K562 (cell line): ENCODE data around the gene CCDC33. TPM values are rescaled to one million over a fixed set of nuclear protein-coding genes. Genes with fewer than 3 reads are reported as not detected.
A peak's percentile ranks its signal among the peaks of the same experiment; 100 is the strongest.

Experiments used
- ATAC-seq: fragments of 200-7000 bp; cut with Tn5 transposase; 3 replicates; pipeline ENCODE4 v1.9.1; 2020; ENCODE audit warnings: moderate library complexity
- BruUV-seq: library from RNA; stranded (reverse); fragments of 400-500 nt; replicated peaks from 2 replicates; lab custom pipeline; 2021; lab: Mats Ljungman, UMichigan
- CTCF ChIA-PET: fragments of 300-600 bp; formaldehyde crosslinking; extraction: SDS; loops from one replicate; lab custom pipeline; 2021; ENCODE audit warnings: low intra/inter-chr PET ratio; lab: Yijun Ruan, JAX
- POLR2A ChIA-PET: fragments of 300-600, 350-650 bp; sonication (Branson Sonifier 250); formaldehyde crosslinking; extraction: SDS; loops from one replicate; lab custom pipeline; 2021; ENCODE audit warnings: antibody characterized with exemption, inconsistent platforms; lab: Yijun Ruan, JAX
- DNase-seq, 4 experiments: peaks; one replicate each; pipeline versions ENCODE4 v3.0.0 to v3.0.0-alpha.2; 2011 to 2018; ENCODE audit warnings: low spot score in 3 of 4, mixed read lengths in 3 of 4; ENCODE audit errors: extremely low read depth in 1 of 4
- FAIRE-seq: peaks from 2 replicates; lab custom pipeline; 2011; peaks lifted over from hg19 to GRCh38; lab: Jason Lieb, UNC
- H2AFZ ChIP-seq: 2 replicates; pipeline ENCODE4 v1.6.0; 2011; ENCODE audit warnings: low read depth, low read length, control low read depth, inconsistent platforms
- H3K27ac ChIP-seq: fragments of 200-600 bp; 3 replicates; pipeline ENCODE4 v1.8.0; 2011; ENCODE audit warnings: low read depth, mild to moderate bottlenecking, control low read depth, inconsistent platforms, low read length, moderate library complexity, mixed read lengths; ENCODE audit errors: extremely low read depth
- H3K27me3 ChIP-seq, 2 experiments: fragments of 300-600 bp in 1 of 2; 2 replicates in 1 of 2; 3 replicates in 1 of 2; pipeline versions ENCODE4 v1.6.0 to v1.8.0; 2011; ENCODE audit warnings: inconsistent platforms in 2 of 2, low read length in 2 of 2, mild to moderate bottlenecking in 1 of 2, mixed read lengths in 1 of 2, moderate library complexity in 1 of 2; ENCODE audit not compliant: control insufficient read depth in 2 of 2, insufficient read depth in 2 of 2
- H3K36me3 ChIP-seq: fragments of 300-600 bp; 3 replicates; pipeline ENCODE4 v1.8.0; 2011; ENCODE audit warnings: mild to moderate bottlenecking, low read length, inconsistent platforms; ENCODE audit not compliant: control insufficient read depth, insufficient read depth
- H3K4me1 ChIP-seq, 2 experiments: fragments of 200-600 bp in 1 of 2; replicated peaks in 1 of 2; 2 replicates in 1 of 2; 3 replicates in 1 of 2; pipeline versions ENCODE4 v1.5.1 to v1.8.0; 2011; ENCODE audit warnings: inconsistent platforms in 2 of 2, low read length in 2 of 2, mild to moderate bottlenecking in 1 of 2, mixed read lengths in 1 of 2, moderate library complexity in 1 of 2; ENCODE audit not compliant: control insufficient read depth in 2 of 2, insufficient read depth in 2 of 2
- H3K4me2 ChIP-seq: 2 replicates; pipeline ENCODE4 v1.6.1; 2011; ENCODE audit warnings: low read length, control low read depth, inconsistent platforms, mixed read lengths; ENCODE audit not compliant: insufficient read depth
- H3K4me3 ChIP-seq: fragments of 200-600 bp; sonication (generic), shearing (Covaris generic); 2 replicates; pipeline ENCODE4 v1.5.1; 2016; ENCODE audit warnings: control low read depth, inconsistent platforms
- H3K79me2 ChIP-seq: fragments of 200-600 bp; 3 replicates; pipeline ENCODE4 v1.8.0; 2011; ENCODE audit warnings: low read length, inconsistent platforms; ENCODE audit not compliant: control insufficient read depth, insufficient read depth
- H3K9ac ChIP-seq, 2 experiments: 2 replicates each; pipeline versions ENCODE4 v1.6.0 to v1.6.1; 2011; ENCODE audit warnings: low read depth in 2 of 2, low read length in 2 of 2, control low read depth in 1 of 2, inconsistent platforms in 1 of 2, mild to moderate bottlenecking in 1 of 2, mixed read lengths in 1 of 2; ENCODE audit not compliant: insufficient read depth in 1 of 2
- H3K9me1 ChIP-seq: one replicate; pipeline ENCODE4 v1.6.0; 2011; ENCODE audit warnings: inconsistent platforms, mild to moderate bottlenecking, low read length, moderate library complexity; ENCODE audit not compliant: control insufficient read depth, insufficient read depth
- H3K9me3 ChIP-seq: replicated peaks from 2 replicates; pipeline ENCODE4 v1.5.1; 2011; ENCODE audit warnings: low read depth, low read length, inconsistent platforms; ENCODE audit not compliant: control insufficient read depth, insufficient read depth
- H4K20me1 ChIP-seq: replicated peaks from 2 replicates; pipeline ENCODE4 v1.6.1; 2011; ENCODE audit warnings: low read length, inconsistent platforms, mixed read lengths; ENCODE audit not compliant: control insufficient read depth, insufficient read depth
- ATF6 ChIP-seq: sonication (generic); formaldehyde crosslinking; IDR thresholded peaks from 2 replicates; pipeline ENCODE4 v1.4.0; 2020; ENCODE audit warnings: mild to moderate bottlenecking, missing genetic modification reagents
- CHCHD3 ChIP-seq: fragments of 250-450 bp; sonication (Bioruptor Pico); IDR thresholded peaks from 2 replicates; pipeline ENCODE4 v2.1.2; 2022; ENCODE audit warnings: mild to moderate bottlenecking
- FOXA3 ChIP-seq, 2 experiments: fragments of 450-650 bp in 1 of 2; sonication (generic) in 1 of 2; formaldehyde crosslinking; IDR thresholded peaks in 1 of 2; conservative IDR thresholded peaks in 1 of 2; 2 replicates each; pipeline versions ENCODE4 v1.4.0 to v1.8.0; 2020 to 2022; ENCODE audit warnings: mild to moderate bottlenecking in 2 of 2, missing genetic modification reagents in 1 of 2
- HES1 ChIP-seq: fragments of 450-650 bp; IDR thresholded peaks from 2 replicates; pipeline ENCODE4 v1.6.1; 2016; ENCODE audit warnings: low read depth, mild to moderate bottlenecking, moderate library complexity
- MTA3 ChIP-seq: fragments of 450-650 bp; formaldehyde crosslinking; IDR thresholded peaks from 2 replicates; pipeline ENCODE4 v1.6.1; 2017; ENCODE audit warnings: mild to moderate bottlenecking, borderline replicate concordance
- NR3C1 ChIP-seq: sonication (generic); formaldehyde crosslinking; IDR thresholded peaks from 2 replicates; pipeline ENCODE4 v1.8.1; 2022; ENCODE audit warnings: missing genetic modification reagents
- PREB ChIP-seq: sonication (generic); formaldehyde crosslinking; IDR thresholded peaks from 2 replicates; pipeline ENCODE4 v1.8.1; 2023; ENCODE audit warnings: mild to moderate bottlenecking, missing genetic modification reagents
- PRMT5 ChIP-seq: sonication (generic); formaldehyde crosslinking; IDR thresholded peaks from 2 replicates; pipeline ENCODE4 v1.5.0; 2020; ENCODE audit warnings: missing genetic modification reagents
- SNRNP70 ChIP-seq: fragments of 200-400 bp; formaldehyde crosslinking; optimal IDR thresholded peaks from 2 replicates; pipeline ENCODE3; 2017; ENCODE audit warnings: low read depth, low read length
- TBL1XR1 ChIP-seq, 2 experiments: IDR thresholded peaks; 2 replicates each; pipeline ENCODE4 v1.6.1; 2012; ENCODE audit warnings: improper control_type of control experiment in 2 of 2, low read length in 2 of 2, mild to moderate bottlenecking in 1 of 2
- ZKSCAN1 ChIP-seq: fragments of 150-350 bp; IDR thresholded peaks from 2 replicates; pipeline ENCODE4 v1.6.1; 2016; ENCODE audit warnings: low read depth, low read length
- ZNF253 ChIP-seq: fragments of 250-450 bp; sonication (Bioruptor Pico); conservative IDR thresholded peaks from 2 replicates; pipeline ENCODE4 v1.6.1; 2021; ENCODE audit warnings: mild to moderate bottlenecking
- ZNF584 ChIP-seq: fragments of 200-800 bp; sonication (Bioruptor generic); IDR thresholded peaks from 2 replicates; pipeline ENCODE4 v1.6.1; 2016; ENCODE audit warnings: low read depth, mild to moderate bottlenecking, missing genetic modification characterization, missing compliant biosample characterization
- ZZZ3 ChIP-seq: fragments of 450-650 bp; IDR thresholded peaks from 2 replicates; pipeline ENCODE4 v1.6.1; 2016; ENCODE audit warnings: antibody characterized with exemption, mild to moderate bottlenecking, moderate library complexity
- WGBS: fragments of 100-300 bp; shearing (Covaris generic); methylation state at CpG from one replicate; pipeline ENCODE4 v1.1.6; 2016; ENCODE audit warnings: low coverage, mixed read lengths; ENCODE audit not compliant: insufficient coverage; ENCODE audit errors: missing lambda C conversion rate; 5-methylcytosine and 5-hydroxymethylcytosine counted together
- in situ Hi-C: fragments of 300-500 bp; cut with MboI; formaldehyde crosslinking; loops from 4 replicates; pipeline ENCODE4 v1.15.0; 2018; ENCODE audit warnings: inconsistent platforms, mixed read lengths
- intact Hi-C: fragments of 100-400 bp; cut with micrococcal nuclease; formaldehyde crosslinking; loops from 2 replicates; pipeline ENCODE4 v1.14.2; 2022
- polyA plus RNA-seq, 8 experiments: library from polyadenylated mRNA; depleted of rRNA in 4 of 8; stranded (reverse) in 5 of 8; unstranded in 3 of 8; fragments of >200 nt; fragmentation: Nextera tagmentation in 2 of 8; fragmentation: Illumina TruSeq in 1 of 8; extraction: Ambion mirVana in 2 of 8; extraction: Trizol in 1 of 8; gene quantifications; 2 replicates each; pipeline versions ENCODE4 v1.2.1 to v1.2.3, GENCODE V29; 2011 to 2014; ENCODE audit warnings: inconsistent platforms in 1 of 8, missing spikeins in 1 of 8
- total RNA-seq, 7 experiments: library from RNA; depleted of rRNA in 6 of 7; stranded (reverse); fragments of >200 nt in 6 of 7; fragmentation: Illumina TruSeq in 2 of 7; extraction: Trizol in 2 of 7; gene quantifications; 2 replicates each; pipeline versions ENCODE4 v1.2.1 to v1.2.3, GENCODE V29; 2011 to 2021; ENCODE audit warnings: low replicate concordance in 1 of 7
- TF ChIP-seq, protein P1 (sequence below): sonication (generic); formaldehyde crosslinking; IDR thresholded peaks from 2 replicates; pipeline ENCODE4 v1.8.0; 2022; ENCODE audit warnings: mild to moderate bottlenecking, missing genetic modification reagents

CCDC33 gene
- total and polyA plus RNA-seq, 9 of the 15 experiments (the other 6 are each of a cell fraction or from before 2014, with no cell fraction given), result 0.08 to 1.1 (median 0.15) TPM; not detected in 4

DNA sequence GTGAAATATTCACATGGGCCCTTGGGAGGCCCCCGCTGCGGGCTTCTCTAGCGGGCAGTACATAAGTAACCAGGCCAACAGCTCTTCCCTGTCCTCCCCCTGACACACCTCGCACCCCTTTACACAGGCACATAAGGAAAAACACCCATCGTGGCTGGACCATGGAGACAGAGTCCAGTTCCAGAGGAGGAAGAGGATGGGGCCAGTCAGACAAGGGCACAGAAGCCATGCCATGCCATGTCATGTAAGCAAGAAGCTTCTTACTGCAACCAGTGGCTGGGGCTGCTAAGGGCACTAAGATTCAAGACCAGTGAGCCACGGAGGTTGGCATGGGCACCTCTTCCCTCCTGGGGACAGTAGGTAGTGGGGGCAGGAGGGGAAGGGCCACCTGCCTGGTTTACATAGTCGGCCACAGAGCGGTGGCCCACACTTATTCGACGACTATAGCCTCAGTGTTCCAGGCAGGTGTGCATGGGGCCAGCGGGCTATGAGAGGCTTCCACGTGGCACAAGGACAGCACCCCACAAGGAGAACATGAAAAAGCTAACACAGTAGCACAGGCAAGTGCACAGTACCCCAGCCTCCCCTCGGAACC, 137.0 kb downstream of the CCDC33 start:
- no peaks in the 10 kb centered on the region for H3K36me3 ChIP-seq
- H3K9ac ChIP-seq, result peak overlapping the region; percentile 31 to 86; a peak in 3 of 4 replicates
- ChIA-PET CTCF (interaction anchor here (0.6 to 3.4 kb wide), 9 partner anchors 9 to 428 kb away, joined by 3 to 32 read pairs (median 5); no protein-coding TSS in a partner anchor), POLR2A (interaction anchor here (0.7 to 2.1 kb wide), 4 partner anchors 11 to 947 kb away, joined by 3 to 8 read pairs (median 4); no protein-coding TSS in a partner anchor)
- FAIRE-seq, result peak; percentile 70
- peaks cover 16 to 25% of the 10 kb centered on the region in 2 experiments for H3K4me1 ChIP-seq
- no peaks in the 10 kb centered on the region for H3K9me1 ChIP-seq
- WGBS, result 9% methylated on average over 13 of the region's 13 CpGs
- intact Hi-C loops (loop anchor here (5.0 to 10.0 kb wide), 2 partner anchors 244 to 582 kb away; partner anchors contain the start of genes CLK3 and RPP25), in situ Hi-C loops (no loop called here)
- H4K20me1 ChIP-seq, result 0 out of 2 replicates have a peak, but pooled peaks cover 3% of the 10 kb centered on the region
- H3K4me3 ChIP-seq, result no peak overlapping the region
- H3K4me2 ChIP-seq, result peak overlapping the region; percentile 82
- no peaks in the 10 kb centered on the region for H3K79me2 ChIP-seq
- ATAC-seq, result no peak
- H3K27ac ChIP-seq, result no peak overlapping the region; the same call in 2 of the 3 replicates
- peaks cover 9 to 10% of the 10 kb centered on the region in 2 experiments; a peak in 3 of 5 replicates for H3K27me3 ChIP-seq
- no TSS peak for BruUV-seq
- peak overlapping the region; percentile 97 for H2AFZ ChIP-seq
- no peak for DNase-seq
- no peaks in the 10 kb centered on the region for H3K9me3 ChIP-seq
- TF ChIP-seq ZZZ3 (no peak), CHCHD3 (no peak), HES1 (no peak), TBL1XR1 (IDR thresholded peaks at IDR 0.05; ENCODE audit: low read length in 2 of 2) (no peak), PRMT5 (CRISPR knock-in tag) (no peak), NR3C1 (CRISPR knock-in tag) (no peak), FOXA3 (CRISPR knock-in tag; conservative IDR thresholded peaks at IDR 0.05 in 1 of 2, IDR thresholded peaks at IDR 0.05 in 1 of 2) (no peak), ATF6 (CRISPR knock-in tag) (no peak), ZNF253 (no peak), MTA3 (no peak), SNRNP70 (no peak), PREB (no peak), ZNF584 (CRISPR knock-in tag) (no peak), ZKSCAN1 (no peak)
- TF ChIP-seq, protein P1, sequence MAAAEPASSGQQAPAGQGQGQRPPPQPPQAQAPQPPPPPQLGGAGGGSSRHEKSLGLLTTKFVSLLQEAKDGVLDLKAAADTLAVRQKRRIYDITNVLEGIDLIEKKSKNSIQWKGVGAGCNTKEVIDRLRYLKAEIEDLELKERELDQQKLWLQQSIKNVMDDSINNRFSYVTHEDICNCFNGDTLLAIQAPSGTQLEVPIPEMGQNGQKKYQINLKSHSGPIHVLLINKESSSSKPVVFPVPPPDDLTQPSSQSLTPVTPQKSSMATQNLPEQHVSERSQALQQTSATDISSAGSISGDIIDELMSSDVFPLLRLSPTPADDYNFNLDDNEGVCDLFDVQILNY (CRISPR knock-in tag), result no peak
